IPS DF 6.9 (cell line): ENCODE measurements around the gene DPP7.

Experiments used
- DNase-seq: peaks from one replicate; pipeline ENCODE4 v3.0.0-alpha.2; 2013; ENCODE audit warnings: low read depth, low spot score
- H3K27ac ChIP-seq: one replicate; pipeline ENCODE4 v1.5.1; 2013; ENCODE audit warnings: low read length, control low read depth
- H3K27me3 ChIP-seq: 2 replicates; pipeline ENCODE4 v1.6.1; 2013; ENCODE audit warnings: mild to moderate bottlenecking, low read length; ENCODE audit not compliant: control insufficient read depth, insufficient read depth
- H3K36me3 ChIP-seq: 2 replicates; pipeline ENCODE4 v1.6.1; 2013; ENCODE audit warnings: low read length; ENCODE audit not compliant: control insufficient read depth, insufficient read depth
- H3K4me1 ChIP-seq: 2 replicates; pipeline ENCODE4 v1.6.1; 2013; ENCODE audit warnings: low read length; ENCODE audit not compliant: control insufficient read depth, insufficient read depth
- H3K4me3 ChIP-seq: 2 replicates; pipeline ENCODE4 v1.5.1; 2013; ENCODE audit warnings: mild to moderate bottlenecking, low read length
- H3K9me3 ChIP-seq: 2 replicates; pipeline ENCODE4 v1.6.1; 2013; ENCODE audit warnings: low read length, inconsistent platforms; ENCODE audit not compliant: control insufficient read depth, insufficient read depth
- WGBS: extraction: QIAGEN DNeasy Blood & Tissue Kit; methylation state at CpG from one replicate; pipeline ENCODE4 v1.1.7; 2013; ENCODE audit warnings: mixed read lengths, missing lambda C conversion rate; ENCODE audit not compliant: insufficient read length, insufficient coverage; 5-methylcytosine and 5-hydroxymethylcytosine counted together

Gene DPP7

DNA sequence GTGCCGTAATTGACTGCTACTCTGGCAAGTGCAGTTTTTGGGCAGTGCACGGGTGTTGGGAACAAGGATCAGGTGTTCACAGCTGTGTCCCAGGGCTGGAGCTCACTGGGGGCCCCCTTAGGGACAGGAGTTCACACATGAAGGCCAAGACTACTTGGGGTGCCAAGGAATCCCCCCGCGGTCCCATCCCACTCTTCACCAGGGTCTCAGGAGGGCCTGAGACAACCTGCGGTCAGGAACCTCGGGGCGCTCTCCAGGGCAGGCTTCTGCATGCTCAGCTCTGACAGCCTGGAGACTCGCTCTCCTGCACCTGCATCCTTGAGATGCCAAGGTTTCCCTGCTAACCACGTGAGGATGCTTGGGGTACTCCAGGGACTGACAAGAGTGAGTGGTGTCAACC is 30.0 kb downstream of the DPP7 start:
- no CpG with 5 or more reads among the region's 9 CpGs for WGBS
- Histone ChIP-seq H3K36me3 (no peaks in the 10 kb centered on the region), H3K4me1 (no peaks in the 10 kb centered on the region; the same call in 1 of the 2 replicates), H3K27me3 (no peaks in the 10 kb centered on the region), H3K27ac (no peak overlapping the region), H3K9me3 (no peaks in the 10 kb centered on the region), H3K4me3 (no peak overlapping the region)
- DNase-seq = no peak

GRCh38 chr9:137083394-137084004 is 31.0 kb downstream of the DPP7 start:
- H3K27ac ChIP-seq = no peak overlapping the region
- no peak overlapping the region for H3K4me3 ChIP-seq
- H3K27me3 ChIP-seq = peaks cover 4% of the 10 kb centered on the region; the same call in 1 of the 2 replicates
- H3K36me3 ChIP-seq = no peaks in the 10 kb centered on the region
- H3K4me1 ChIP-seq = peaks cover 3% of the 10 kb centered on the region
- H3K9me3 ChIP-seq = no peaks in the 10 kb centered on the region
- DNase-seq = no peak
- WGBS = no CpG with 5 or more reads among the region's 12 CpGs

GRCh38 chr9:137082925-137083290 is 31.6 kb downstream of the DPP7 start:
- no peak for DNase-seq
- H3K9me3 ChIP-seq = no peaks in the 10 kb centered on the region
- peaks cover 10% of the 10 kb centered on the region; the same call in 1 of the 2 replicates for H3K27me3 ChIP-seq
- no peak overlapping the region for H3K4me3 ChIP-seq
- H3K27ac ChIP-seq = no peak overlapping the region
- H3K4me1 ChIP-seq = peaks cover 6% of the 10 kb centered on the region
- WGBS = no CpG with 5 or more reads among the region's 8 CpGs
- H3K36me3 ChIP-seq = no peaks in the 10 kb centered on the region

DNA sequence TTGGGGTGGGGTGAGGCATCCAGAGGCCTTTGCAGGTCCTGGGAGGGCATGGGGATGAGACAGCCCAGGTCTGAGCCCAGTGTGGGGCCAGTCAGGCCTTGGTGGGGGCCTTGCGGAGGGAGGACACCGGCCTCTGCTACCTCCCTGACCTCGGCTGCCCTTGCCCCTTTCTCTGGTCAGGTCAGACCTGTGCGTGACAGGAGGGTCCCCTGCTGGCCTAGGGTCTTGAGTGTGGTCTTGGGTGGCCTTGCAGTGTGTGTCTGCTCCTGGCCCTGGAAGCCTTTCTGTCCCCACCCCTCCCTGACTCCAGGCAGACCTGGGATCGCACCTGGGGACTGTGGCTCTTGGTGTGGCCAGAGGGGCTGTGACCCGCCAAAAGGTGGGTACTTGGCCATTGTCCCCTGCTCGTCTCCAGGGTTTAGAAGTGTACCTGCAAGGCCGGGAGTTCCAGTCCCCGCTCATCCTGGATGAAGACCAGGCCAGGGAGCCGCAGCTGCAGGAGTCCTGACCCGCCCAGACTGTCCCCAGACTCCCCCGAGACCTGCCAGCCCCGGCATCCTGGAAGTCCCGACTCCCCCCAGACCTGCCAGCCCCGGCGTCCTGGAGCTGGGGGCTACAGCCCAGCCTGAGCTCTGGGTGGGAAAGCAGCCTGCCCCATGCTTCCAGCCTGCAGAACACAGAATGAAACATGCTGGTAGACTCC is 32.2 kb downstream of the DPP7 start:
- WGBS = no CpG with 5 or more reads among the region's 16 CpGs
- Histone ChIP-seq H3K27me3 (peaks cover 13% of the 10 kb centered on the region; the same call in 1 of the 2 replicates), H3K27ac (no peak overlapping the region)

DNA sequence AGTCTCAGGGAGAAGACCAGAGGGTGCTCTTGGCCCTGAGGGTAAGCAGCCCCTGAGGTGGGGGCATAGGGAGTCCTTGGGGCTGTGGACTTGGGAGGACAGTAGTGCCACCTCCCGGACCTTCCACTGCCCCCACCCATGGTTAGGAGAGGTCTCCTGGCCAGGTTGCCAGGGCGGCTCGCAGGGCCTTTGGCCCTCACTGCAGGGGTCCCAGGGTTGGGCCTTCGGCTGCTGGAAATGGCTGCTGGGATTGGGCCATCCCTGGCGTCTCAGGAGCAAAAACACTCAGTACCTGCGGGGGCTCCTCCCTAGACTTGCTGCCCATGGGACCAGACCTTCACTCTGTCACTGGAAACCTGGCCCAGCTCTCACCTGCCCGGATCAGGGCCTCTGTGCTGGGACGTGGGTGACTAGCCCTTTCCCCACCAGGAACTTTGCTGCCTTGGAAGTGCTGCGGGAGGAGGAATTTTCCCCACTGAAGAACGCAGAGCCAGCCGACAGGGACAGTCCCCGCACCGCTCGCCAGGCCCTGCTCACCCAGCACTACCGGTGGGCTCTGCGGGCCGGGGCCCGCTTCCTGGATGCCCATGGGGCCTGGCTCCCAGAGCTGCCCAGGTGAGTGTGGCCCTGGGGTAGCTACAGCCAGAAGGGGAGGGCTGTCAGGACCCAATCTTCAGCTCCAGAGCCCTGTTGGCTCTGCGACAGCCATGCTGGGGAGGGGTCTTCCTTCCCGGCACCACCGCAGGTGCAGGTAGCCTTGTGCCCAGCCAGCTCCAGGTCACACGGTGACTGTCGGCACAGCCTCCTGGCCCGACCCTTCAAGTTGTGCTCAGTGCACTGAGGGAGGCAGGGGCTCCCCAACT is 34.0 kb downstream of the DPP7 start:
- DNase-seq = no peak
- peaks cover 6% of the 10 kb centered on the region for H3K4me1 ChIP-seq
- H3K9me3 ChIP-seq = no peaks in the 10 kb centered on the region
- peaks cover 13% of the 10 kb centered on the region; the same call in 1 of the 2 replicates for H3K27me3 ChIP-seq
- no CpG with 5 or more reads among the region's 24 CpGs for WGBS
- no peak overlapping the region for H3K4me3 ChIP-seq
- no peak overlapping the region for H3K27ac ChIP-seq
- no peaks in the 10 kb centered on the region for H3K36me3 ChIP-seq

More for the DNA sequence above, 32.2 kb downstream of the DPP7 start:
- no peaks in the 10 kb centered on the region for H3K9me3 ChIP-seq
- no peaks in the 10 kb centered on the region for H3K36me3 ChIP-seq
- H3K4me1 ChIP-seq = peaks cover 6% of the 10 kb centered on the region
- H3K4me3 ChIP-seq = no peak overlapping the region
- no peak for DNase-seq

- Histone ChIP-seq H3K27ac (no peak overlapping the region), H3K36me3 (no peaks in the 10 kb centered on the region), H3K27me3 (peaks cover 13% of the 10 kb centered on the region; the same call in 1 of the 2 replicates), H3K4me3 (no peak overlapping the region), H3K4me1 (peaks cover 9% of the 10 kb centered on the region), H3K9me3 (no peaks in the 10 kb centered on the region)
- no CpG with 5 or more reads among the region's 13 CpGs for WGBS
- no peak for DNase-seq
Observed at GRCh38 chr9:137079401-137079787, 35.1 kb downstream of the DPP7 start.

DNA sequence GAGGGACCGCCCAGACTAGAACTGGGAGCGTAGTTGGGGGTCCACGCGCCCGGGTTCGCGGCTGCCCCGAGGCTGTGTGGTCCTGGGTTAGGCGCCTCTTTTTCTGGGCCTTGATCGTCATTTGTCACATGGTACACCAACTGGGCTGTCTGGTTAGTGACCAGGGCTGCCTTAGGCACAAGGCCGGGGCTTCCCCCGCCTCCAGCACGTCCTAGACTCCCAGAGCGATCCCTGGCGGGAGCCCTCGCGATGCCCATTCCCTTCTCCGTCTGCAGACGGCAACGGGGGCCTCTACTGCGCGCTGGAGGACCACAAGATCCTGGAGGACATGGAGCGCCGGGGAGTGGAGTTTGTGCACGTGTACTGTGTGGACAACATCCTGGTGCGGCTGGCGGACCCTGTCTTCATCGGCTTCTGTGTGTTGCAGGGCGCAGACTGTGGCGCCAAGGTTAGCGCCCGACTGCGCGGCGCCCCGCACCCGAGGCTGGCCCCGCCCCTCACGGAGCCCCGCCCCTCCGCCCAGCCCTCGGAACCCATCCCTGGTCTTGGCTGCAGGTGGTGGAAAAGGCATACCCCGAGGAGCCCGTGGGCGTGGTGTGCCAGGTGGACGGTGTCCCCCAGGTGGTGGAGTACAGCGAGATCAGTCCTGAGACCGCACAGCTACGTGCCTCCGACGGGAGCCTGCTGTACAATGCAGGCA is 35.7 kb downstream of the DPP7 start:
- Histone ChIP-seq H3K27me3 (peaks cover 13% of the 10 kb centered on the region; the same call in 1 of the 2 replicates), H3K36me3 (no peaks in the 10 kb centered on the region), H3K4me1 (peaks cover 9% of the 10 kb centered on the region), H3K4me3 (peak overlapping the region; percentile 42; the same call in 1 of the 2 replicates), H3K9me3 (no peaks in the 10 kb centered on the region), H3K27ac (no peak overlapping the region)
- no CpG with 5 or more reads among the region's 51 CpGs for WGBS
- DNase-seq = no peak

GRCh38 chr9:137077758-137078693 is 36.5 kb downstream of the DPP7 start:
- Histone ChIP-seq H3K27ac (no peak overlapping the region), H3K9me3 (no peaks in the 10 kb centered on the region), H3K27me3 (peaks cover 13% of the 10 kb centered on the region; the same call in 1 of the 2 replicates), H3K4me1 (peaks cover 9% of the 10 kb centered on the region), H3K4me3 (peak overlapping the region; percentile 42; the same call in 1 of the 2 replicates), H3K36me3 (no peaks in the 10 kb centered on the region)
- no peak for DNase-seq
- no CpG with 5 or more reads among the region's 76 CpGs for WGBS

- WGBS = no CpG with 5 or more reads among the region's 87 CpGs
- DNase-seq = no peak
- no peaks in the 10 kb centered on the region for H3K36me3 ChIP-seq
- peak within 1 kb of the TSS; percentile 42; the same call in 1 of the 2 replicates for H3K4me3 ChIP-seq
- peaks cover 9% of the 10 kb centered on the region for H3K4me1 ChIP-seq
- H3K27me3 ChIP-seq = peaks cover 13% of the 10 kb centered on the region; the same call in 1 of the 2 replicates
- no peaks in the 10 kb centered on the region for H3K9me3 ChIP-seq
- no peak within 1 kb of the TSS for H3K27ac ChIP-seq
Observed at GRCh38 chr9:137077010-137077747, 37.4 kb downstream of the DPP7 start, which contains the start of gene UAP1L1. Gene UAP1L1 (plus strand): TSS chr9:137077517. CDS start chr9:137077533, 16 bp downstream.
